Right lung (tissue), 5 donors: Measurements from ENCODE around the gene ARHGAP27. TPM values are rescaled to one million over a fixed set of nuclear protein-coding genes. Genes with fewer than 3 reads are reported as not detected.
"Not testable (repeated sequence)": the region's sequence is repeated elsewhere in the genome, so short reads cannot be mapped to it uniquely, and the experiment has no call there.

Source experiments
- DNase-seq, 2 donors: peaks; one replicate each; pipeline ENCODE4 v3.0.0-alpha.2; 2013
- polyA plus RNA-seq, 5 donors: library from polyadenylated mRNA; unstranded; fragments of 120-200 nt; gene quantifications; one replicate each; pipeline versions ENCODE4 v1.2.1 to v1.2.3, GENCODE V29; 2013; ENCODE audit warnings: inconsistent platforms in 1 of 5, low replicate concordance in 1 of 5; ENCODE audit not compliant: insufficient read length in 5 of 5, insufficient read depth in 1 of 5

Gene ARHGAP27
- polyA plus RNA-seq, 5 donors = 18.7 to 34.2 (median 24.8) TPM

DNA sequence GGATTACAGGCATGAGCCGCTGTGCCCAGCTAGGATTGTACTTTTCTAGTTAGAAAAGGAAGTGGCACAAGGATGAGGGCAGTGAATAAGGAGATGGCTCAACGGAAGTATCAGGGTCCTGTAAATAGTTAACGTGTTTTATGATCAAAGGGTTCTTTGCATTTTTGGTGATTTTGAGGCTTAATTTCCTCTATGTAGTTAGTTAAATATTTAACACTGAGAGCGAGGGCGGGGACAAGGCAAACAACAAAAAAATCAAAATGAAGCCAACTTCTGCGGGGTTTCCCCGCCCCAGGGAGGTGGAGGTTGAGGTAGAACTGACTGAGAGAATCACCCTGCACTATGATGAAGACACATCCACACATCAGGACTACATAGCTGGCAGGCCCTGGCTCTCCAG, 15.4 kb upstream of the ARHGAP27 start:
- not testable (repeated sequence) for DNase-seq

DNA sequence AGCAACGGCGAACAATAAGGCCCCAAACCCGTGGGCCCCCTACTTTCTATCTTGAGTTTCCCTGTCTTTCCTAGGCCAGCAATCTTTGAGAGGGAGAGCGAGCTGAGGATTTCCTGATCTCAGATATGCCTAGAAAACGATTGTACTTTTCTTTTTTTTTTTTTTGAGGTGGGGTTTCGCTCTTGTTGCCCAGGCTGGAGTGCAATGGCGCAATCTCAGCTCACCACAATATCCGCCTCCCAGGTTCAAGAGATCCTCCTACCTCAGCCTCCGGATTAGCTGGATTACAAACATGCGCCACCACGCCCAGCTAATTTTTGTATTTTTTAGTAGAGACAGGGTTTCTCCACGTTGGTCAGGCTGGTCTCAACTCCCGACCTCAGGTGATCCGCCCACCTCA, 15.0 kb upstream of the ARHGAP27 start:
- not testable (repeated sequence) for DNase-seq

DNA sequence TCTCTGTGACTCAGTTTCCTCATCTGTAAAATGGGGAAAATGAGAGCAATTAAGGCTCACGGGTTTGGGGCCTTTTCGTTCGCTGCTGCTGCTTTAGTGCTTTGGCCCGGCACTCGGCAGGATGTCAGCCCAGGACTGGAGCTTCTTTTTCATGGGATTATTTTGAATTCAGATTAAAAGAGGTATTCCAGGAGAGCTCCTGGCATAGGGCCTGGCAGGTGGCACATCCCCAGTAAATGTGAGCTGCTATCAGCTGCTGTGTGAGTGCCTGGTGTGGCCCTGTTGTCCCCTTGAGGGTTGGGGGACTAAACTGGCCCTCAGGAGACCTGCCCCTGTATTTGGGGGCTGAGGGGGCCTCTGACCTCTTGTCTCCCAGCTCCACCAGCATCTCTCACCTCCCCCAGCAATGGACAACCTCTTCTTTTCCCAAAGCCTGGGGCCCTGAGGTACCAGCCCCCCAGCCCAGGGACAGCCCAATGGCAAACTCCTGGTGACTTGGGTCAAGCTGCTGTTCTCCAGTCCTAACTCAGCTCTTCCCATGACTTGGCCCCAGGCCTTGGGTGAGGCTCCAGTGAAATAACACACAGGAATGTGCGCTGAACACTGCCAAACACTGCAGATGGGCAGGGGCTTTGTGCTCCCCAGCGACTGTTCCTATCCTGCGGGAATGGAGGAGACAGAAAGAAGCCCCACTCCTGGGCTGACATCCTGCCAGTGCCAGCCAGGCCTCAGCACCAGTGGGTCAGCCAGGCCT, 14.4 kb upstream of the ARHGAP27 start:
- not testable (repeated sequence) for DNase-seq

DNA sequence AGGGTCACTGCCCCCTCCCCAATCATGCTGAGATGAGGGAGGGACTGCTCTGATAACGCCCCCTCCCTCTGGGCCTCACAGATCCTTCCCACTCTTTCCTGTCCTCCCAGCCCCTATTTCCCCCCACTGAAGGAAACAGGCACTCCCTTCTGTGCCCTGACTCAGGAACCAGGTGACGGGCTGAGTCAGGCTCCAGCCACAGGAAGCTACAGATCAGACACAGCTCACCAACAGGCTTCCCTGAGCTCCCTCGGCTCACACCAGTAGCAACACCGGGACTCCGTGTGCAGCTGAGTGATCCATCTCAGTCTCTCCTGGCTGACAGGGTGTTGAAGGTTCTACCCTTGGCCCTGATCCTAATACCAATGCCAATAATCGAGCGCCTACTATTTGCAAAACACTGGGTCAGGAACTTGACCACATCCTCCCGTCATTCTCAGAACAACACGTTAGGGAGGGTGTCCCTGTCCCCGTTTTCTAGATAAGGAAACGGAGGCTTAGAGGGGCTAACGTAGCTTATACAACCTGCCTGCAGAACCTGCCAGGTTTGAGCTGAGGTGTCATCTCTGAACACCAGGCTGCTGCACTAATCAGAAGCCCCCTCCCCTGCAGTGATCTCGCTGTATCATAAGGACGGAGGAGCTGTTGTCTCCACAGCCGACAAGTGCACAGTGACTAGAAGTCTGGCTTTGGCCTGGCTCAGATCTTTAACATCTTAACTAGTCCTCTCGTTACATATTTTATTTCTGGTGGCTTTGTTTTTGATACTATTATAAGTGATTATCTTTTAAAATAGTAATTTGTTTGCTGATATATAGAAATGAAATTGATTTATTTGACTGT, 13.5 kb upstream of the ARHGAP27 start:
- not testable (repeated sequence) for DNase-seq

DNA sequence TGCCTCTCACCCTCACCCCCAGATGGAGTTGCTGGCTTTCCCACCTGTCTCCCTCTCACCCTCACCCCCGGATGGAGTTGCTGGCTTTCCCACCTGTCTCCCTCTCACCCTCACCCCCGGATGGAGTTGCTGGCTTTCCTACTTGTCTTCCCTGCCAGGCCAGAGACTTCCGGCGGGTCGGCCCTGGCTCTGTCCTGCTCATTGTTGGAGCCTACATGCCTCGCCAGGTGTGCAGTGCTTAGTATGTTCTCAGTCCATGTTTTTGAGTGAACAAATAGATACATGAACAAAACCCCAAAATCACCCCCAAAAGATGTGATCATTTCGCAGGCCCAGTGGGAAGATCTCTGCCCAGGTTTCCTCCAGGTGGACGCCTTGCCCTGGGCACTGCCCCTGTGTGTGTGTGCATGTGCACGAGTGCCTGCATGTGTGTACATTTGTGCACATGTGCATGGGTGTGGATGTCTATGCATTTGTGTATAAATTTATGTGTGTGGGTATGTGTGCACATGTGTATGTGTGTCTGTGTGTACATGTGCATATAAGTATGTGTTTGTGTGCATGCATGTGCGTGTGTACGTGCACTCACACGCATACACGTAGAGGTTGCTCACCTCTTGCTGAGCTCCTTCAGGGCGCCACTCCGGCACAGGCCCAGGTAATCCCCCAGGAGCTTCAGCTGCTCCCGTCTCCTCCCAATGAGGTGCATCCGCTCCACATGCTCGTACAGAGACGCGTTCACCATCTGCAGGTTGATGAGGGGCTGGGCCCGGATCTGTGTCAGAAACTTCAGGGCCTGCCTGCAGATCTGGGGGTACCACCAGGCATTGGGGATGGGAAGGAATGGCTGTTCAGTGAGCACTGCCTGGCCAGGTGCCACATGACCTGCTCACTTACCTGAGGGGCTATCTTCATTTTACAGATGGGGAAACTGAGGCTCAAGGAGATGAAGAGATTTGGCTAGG, 12.5 kb upstream of the ARHGAP27 start:
- not testable (repeated sequence) for DNase-seq

DNA sequence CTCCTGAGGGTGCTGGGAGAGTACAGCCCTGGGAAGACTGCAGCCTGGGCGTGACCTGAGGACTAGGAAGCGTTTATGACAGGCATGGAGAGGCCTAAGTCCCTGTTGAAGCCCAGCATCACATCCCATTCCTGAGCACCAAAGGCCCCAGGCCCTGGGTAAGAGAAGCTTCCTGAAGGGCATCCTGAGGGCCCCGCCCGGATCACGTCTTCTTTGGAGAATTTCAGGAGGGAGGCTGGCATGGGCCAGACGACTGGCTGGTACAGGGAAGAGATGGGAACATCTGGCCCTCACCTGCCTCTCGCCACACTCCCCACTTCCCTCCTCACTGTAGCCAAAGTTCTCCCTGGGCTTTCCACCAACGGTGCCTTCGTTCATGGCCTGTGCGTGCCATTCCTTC, 11.6 kb upstream of the ARHGAP27 start:
- not testable (repeated sequence) for DNase-seq

DNA sequence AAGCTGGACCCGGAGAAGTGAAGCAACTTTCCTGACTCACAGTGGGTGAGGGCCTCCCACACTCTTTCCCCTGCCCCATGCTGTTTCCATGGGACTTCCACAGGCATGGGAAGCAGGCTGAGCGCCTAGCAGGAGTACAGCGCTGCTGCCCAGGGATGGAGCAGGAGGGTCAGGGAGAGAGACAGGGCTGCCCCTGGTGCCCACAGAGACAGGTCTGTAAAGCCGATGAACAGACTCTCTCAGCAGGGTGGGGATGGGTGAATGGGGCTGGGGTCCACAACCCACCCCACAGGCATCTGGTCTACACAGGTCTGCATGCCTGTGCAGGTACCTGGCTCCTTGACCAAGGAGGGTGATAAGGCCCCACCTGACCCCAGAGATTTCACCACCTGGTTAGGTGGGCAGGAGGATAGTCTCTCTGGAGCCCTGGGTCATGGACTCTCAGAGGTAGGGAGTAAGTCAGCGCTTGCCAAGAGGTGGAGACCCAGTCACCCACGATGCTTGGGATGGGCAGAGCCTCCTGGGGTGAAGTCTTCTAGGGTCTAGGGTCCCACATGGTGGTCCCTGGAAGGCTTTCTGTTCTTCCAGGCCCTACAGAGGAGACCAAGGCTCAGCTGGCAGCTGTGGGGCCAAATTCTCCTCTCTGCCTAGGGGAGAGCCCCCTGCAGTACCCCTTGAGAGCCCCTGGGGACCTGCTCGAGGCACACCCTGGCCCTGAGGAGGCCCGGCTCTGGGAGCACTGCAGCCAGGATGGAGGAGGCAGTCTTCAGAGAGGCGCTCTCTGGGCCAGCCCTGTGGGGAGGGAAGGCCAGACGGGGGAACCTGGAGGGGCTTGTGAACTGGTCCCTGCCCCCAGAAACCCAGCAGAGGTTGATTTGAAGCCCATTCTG, 10.9 kb upstream of the ARHGAP27 start:
- DNase-seq = not testable (repeated sequence)

DNA sequence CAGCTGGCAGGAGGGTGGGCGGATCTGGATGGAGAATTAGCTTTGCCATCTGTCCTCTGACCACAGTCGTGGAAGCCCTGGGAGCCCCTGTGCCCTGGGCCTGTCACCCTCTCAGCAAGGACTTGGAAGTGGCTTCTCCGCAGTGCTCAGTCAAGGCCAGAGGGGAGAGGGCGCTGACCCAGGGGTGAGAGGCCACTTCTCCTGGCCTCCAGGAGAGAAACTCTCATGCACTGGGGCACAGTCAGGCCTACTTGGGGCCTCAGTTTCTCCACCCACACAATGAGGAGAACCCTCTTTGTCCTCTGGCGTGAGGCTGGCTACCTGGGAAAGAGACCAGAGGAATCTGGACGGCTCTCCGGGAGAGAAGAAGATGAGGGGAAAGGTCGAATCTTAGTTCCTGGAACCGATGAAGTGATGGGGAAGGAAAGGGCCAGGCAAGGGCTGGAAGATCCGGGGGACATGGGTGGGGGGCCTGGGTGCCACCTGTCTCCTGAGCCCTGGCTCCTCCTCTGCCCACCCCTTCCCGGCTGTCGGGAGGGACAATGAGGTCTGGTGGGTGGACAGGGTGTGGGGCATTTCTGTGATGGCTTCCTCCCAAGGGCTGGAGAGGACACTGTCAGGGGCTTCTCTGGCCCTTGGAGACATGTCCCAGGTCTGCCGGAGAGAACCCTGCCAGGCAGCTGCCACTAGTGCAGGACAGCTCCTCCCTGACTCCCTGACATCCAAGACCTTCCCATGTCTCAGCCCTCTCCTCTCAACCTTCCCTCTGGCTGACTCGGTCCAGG, 9.0 kb upstream of the ARHGAP27 start:
- no peak for DNase-seq

DNA sequence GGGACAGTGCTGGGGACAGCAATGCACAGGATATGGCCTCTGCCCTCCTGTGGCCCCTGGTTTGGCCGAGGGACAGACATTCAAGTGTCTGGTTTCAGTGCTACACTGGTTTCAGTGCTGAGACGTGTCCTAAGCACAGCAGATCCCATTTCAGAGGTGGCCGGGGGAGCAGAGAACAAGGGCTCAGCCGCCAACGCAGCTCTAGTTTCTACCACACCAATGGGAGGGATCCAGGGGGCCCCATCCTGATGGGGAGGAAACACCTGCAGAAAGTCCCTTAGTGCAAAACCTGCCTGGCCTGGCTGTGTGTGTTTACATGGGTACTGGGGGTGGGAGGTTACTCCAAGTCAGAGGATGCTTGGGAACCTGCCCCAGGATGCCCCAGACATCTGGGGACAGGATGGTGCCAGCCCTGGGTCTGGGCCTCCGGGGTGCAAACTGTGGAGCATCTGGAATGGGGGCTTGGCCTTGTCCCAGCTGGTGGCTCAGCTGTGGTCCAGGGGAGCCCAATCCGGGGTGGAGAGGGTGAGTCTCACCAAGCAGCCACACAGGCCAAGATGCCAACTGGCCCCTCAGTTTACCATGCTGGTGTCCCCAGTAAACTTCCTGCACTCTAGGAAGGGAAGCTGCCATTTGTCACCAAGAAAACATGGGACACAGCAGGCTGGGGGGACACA, 8.3 kb upstream of the ARHGAP27 start:
- DNase-seq = not testable (repeated sequence)

DNA sequence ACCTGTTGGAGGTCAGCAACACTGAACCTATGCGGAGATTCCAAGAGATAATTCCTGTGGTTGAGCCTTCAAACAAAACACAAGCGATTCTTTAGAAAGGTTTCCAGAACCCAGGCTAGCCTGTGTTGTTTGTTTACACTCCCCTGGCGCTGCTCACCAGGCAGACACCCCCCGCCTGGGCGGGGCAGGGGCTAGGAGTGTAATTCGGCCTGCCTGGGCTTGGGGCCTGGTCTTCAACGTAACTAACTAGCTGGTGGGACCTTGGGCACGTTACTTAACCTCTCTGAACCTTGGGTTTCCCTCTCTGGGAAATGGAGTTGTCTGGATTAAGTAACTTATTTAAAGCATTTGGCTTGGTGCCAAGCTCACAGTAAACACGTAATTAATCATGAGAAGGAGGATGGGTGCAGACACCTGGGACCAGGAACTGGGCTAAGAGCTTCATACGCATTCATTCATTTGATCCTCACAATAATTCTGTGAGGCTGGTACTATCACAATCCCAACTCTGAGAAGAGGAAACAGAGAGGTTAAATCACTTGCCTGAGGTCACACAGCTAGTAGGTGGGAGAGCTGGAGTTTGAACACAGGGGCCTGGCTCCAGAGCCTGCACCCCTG, 7.6 kb upstream of the ARHGAP27 start:
- no peak for DNase-seq

DNA sequence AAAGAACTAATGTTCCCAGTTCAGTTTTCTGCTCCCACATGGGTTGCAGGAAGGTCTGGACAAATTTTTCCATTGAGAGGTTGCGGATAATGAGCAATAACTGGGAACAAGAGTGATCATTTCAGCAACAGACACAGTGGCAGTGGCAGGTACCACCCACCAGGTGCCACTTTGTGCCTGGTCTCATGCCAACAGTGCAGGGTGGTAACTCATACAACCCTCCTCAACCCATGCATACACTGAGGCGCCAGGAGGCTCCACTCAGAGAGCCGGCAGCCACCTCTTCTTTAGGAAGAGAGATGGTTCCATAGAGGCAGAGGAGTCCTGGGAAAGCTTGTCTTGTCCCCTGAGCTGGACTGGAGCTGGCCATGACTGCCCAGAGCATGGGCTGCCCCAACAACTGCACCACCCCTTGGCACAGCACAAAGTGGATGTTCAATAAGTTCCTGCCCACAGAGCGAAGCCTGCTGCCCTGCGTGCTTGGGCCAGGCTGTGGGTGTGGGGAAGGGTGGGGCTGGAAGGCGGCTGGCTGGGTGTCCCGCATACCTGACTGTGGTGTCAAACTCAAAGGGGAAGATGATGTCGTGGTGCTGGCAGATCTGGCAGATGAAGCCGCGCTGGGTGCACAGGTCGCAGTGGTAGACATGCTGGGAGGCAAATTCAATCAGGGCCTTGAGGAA, 6.4 kb upstream of the ARHGAP27 start:
- DNase-seq = no peak

DNA sequence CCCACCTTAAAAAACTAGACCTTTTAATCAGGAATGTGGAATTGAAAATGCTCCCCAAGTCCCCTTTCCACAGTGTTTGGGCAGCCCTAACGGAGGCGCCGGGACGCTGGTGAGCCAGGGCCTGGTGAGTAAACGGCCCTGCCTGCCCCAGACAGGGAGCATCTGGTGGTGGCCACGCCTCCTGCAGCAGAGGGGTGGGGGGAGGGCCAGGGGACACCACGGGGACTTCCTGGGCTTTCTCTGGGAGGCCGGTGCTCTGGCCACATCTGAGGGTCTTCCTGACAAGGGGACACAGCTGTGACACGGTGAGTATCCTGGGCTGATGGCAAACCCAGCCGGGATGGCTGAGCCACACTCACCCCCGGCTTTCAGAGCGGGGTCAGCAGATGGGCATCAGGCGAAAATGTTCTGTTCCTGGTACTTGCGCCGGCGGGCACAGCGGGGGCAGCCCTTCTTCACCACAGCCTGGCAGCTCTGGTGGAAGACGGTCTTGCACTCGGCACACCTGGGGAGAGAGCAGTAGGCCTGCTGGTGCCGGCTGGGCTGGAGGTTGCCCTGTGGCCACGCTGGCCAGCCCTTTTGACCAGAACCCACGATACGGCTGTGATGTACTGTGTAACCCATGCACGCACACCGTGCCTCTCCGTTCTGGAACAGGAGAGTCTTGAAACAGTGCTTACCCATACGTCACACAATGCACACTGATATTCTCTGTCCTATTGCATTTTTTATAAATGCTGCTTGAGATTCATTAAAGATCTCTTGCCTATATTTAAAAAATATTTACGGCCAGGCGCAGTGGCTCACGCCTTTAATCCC, 5.0 kb upstream of the ARHGAP27 start:
- no peak for DNase-seq

DNA sequence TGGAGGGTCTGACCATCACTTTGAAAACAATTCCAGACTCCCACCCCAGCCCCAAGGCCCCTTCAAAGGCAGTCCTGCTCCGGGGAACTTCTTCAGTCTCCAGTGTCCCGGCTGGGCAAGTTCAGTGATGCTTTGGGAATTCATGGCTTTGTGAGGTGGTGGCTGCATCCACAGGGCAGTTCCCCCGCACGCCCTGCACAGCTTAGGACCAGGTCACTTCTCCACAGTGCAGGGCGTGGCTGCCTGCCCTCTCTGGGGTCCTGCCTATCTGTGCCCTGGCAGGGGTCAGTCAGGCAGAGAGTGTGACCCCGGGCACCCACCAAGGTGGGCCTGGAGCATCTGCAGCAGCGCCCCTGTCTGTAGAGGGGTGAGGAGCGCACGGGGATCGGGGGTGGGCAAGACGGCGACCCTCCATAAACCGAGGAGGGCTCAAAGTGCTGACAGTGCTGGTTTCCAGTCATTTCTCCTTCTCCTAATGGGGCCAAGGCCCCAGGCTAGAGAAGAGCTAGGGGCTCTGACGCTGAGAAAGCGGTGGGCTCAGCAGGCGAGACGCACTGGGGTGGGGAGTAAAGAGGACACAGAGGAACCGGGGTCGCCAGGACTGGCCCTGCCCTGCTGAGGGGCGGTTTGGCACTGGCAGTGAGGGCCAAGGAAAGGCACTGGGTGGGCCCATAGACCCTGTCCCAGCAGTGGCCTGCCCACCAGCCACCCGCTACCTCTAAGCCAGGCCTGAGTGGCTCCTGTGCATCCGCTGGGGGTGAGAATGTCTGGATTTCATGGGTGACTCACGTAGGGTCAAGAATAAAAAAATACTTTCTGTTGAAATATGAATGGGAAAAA, 4.2 kb upstream of the ARHGAP27 start:
- DNase-seq = no peak

DNA sequence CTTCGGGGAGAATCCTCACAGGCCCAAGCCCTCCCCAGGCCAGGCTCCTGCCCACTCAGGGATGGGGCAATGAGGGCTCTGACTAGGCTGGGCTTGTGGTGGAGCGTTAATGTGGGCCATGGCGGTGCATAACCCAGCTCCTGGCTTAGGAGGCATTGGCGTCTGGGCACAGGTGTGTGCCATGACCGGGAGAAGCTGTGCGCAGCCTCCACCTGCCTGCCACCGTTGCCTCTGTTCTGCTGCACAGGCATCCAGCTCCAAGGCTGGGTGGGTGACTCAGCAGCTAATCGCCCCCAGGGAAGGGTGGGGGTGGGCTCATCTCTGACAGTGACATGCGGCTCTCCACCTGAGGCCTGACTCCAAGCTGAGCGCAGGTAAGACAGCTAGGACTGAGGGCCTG, 3.5 kb upstream of the ARHGAP27 start:
- DNase-seq = no peak

DNA sequence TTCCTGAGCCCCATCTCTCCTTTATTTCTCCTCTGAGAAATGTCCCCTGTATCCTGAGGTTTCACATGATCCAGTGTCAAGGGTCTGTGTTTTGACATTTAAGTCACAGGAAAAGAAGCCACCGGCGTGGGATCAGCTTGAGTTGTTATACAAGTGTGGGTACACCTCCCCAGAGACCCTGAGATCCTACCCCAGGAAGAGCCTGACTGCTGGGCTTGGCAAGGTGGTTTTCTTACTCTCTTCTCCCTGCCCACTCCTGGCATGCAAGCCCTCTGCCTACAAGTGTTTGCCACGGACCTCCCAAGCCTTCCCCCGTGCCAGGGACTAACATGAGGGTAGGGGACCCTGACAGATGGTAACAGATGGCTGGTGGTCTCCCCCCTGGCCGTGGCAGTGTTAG, 2.8 kb upstream of the ARHGAP27 start:
- no peak for DNase-seq

DNA sequence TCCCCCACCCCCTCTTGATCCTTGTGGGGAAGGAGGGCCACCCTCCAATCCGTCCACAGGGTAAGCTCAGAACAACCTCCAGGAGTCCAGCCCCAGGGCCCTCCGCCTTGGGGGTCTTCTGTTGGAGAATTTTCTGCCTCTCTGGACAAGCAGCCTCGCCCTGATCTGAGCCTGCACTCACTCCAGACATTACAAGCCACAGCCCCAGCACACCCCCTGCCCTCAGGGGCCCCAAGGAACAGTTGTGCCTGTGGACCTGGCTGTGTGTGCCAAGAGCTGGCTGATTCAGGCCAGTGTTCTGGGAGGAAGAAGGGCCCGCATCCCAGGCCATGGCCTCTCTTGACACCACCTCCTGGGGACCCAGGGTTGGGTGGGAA, 477 bp upstream of the ARHGAP27 start:
- DNase-seq = no peak
